K562 (cell line): Measurements from ENCODE around the gene PGD. TPM values are rescaled to one million over a fixed set of nuclear protein-coding genes. Genes with fewer than 3 reads are reported as not detected.

Experiments used
- CTBP1 ChIP-seq: fragments of 450-650 bp; IDR thresholded peaks from 2 replicates; pipeline ENCODE4 v1.6.1; 2016; ENCODE audit warnings: borderline replicate concordance
- E2F3 ChIP-seq: fragments of 250-450 bp; sonication (Bioruptor Pico); IDR thresholded peaks from 2 replicates; pipeline ENCODE4 v1.4.0; 2020; ENCODE audit warnings: mild to moderate bottlenecking
- GATAD2A ChIP-seq: fragments of 450-650 bp; IDR thresholded peaks from 2 replicates; pipeline ENCODE4 v1.6.1; 2017
- HDAC2 ChIP-seq: fragments of 450-650 bp; IDR thresholded peaks from 2 replicates; pipeline ENCODE4 v1.6.1; 2016; ENCODE audit warnings: mild to moderate bottlenecking
- L3MBTL2 ChIP-seq: fragments of 450-650 bp; IDR thresholded peaks from 2 replicates; pipeline ENCODE4 v1.6.1; 2016; ENCODE audit warnings: mild to moderate bottlenecking, moderate library complexity
- MEIS2 ChIP-seq: fragments of 450-650 bp; IDR thresholded peaks from 2 replicates; pipeline ENCODE4 v1.6.1; 2014; ENCODE audit warnings: mild to moderate bottlenecking; ENCODE audit not compliant: partially characterized antibody
- NBN ChIP-seq: fragments of 450-650 bp; IDR thresholded peaks from 2 replicates; pipeline ENCODE4 v1.6.1; 2016; ENCODE audit warnings: low read depth, mild to moderate bottlenecking
- POLR2G ChIP-seq: fragments of 200-400 bp; formaldehyde crosslinking; IDR thresholded peaks from 2 replicates; pipeline ENCODE4 v1.6.1; 2017; ENCODE audit warnings: low read depth, mild to moderate bottlenecking, antibody characterized with exemption, low read length, moderate library complexity
- PPARD ChIP-seq: fragments of 250-450 bp; sonication (Bioruptor Pico); IDR thresholded peaks from 2 replicates; pipeline ENCODE4 v1.8.0; 2022; ENCODE audit warnings: inconsistent platforms, mild to moderate bottlenecking, moderate library complexity
- REST ChIP-seq, 2 experiments: fragments of 450-650 bp; formaldehyde crosslinking in 1 of 2; IDR thresholded peaks; 2 replicates each; pipeline versions ENCODE4 v1.4.0 to v1.6.1; 2014 to 2020; ENCODE audit warnings: mild to moderate bottlenecking in 2 of 2, borderline replicate concordance in 1 of 2, low read depth in 1 of 2
- ZBTB11 ChIP-seq, 3 experiments: fragments of 200-800 bp in 1 of 3; fragments of 250-450 bp in 1 of 3; fragments of 450-650 bp in 1 of 3; sonication (Bioruptor Pico) in 1 of 3; sonication (Bioruptor generic) in 1 of 3; formaldehyde crosslinking in 1 of 3; IDR thresholded peaks; 2 replicates each; pipeline versions ENCODE4 v1.6.1 to v1.8.0; 2016 to 2022; ENCODE audit warnings: mild to moderate bottlenecking in 2 of 3, missing genetic modification characterization in 2 of 3, missing compliant biosample characterization in 1 of 3, moderate library complexity in 1 of 3
- ZBTB12 ChIP-seq: fragments of 250-450 bp; sonication (Bioruptor Pico); IDR thresholded peaks from 2 replicates; pipeline ENCODE4 v1.4.0; 2020
- ZNF143 ChIP-seq: sonication (generic); formaldehyde crosslinking; IDR thresholded peaks from 2 replicates; pipeline ENCODE4 v1.9.0; 2022; ENCODE audit warnings: mild to moderate bottlenecking, missing genetic modification reagents
- ZNF696 ChIP-seq: fragments of 250-450 bp; sonication (Bioruptor Pico); conservative IDR thresholded peaks from 2 replicates; pipeline ENCODE4 v1.4.0; 2020; ENCODE audit warnings: mild to moderate bottlenecking, moderate library complexity
- polyA plus RNA-seq, 8 experiments: library from polyadenylated mRNA; depleted of rRNA in 4 of 8; stranded (reverse) in 5 of 8; unstranded in 3 of 8; fragments of >200 nt; fragmentation: Nextera tagmentation in 2 of 8; fragmentation: Illumina TruSeq in 1 of 8; extraction: Ambion mirVana in 2 of 8; extraction: Trizol in 1 of 8; gene quantifications; 2 replicates each; pipeline versions ENCODE4 v1.2.1 to v1.2.3, GENCODE V29; 2011 to 2014; ENCODE audit warnings: inconsistent platforms in 1 of 8, missing spikeins in 1 of 8
- total RNA-seq, 7 experiments: library from RNA; depleted of rRNA in 6 of 7; stranded (reverse); fragments of >200 nt in 6 of 7; fragmentation: Illumina TruSeq in 2 of 7; extraction: Trizol in 2 of 7; gene quantifications; 2 replicates each; pipeline versions ENCODE4 v1.2.1 to v1.2.3, GENCODE V29; 2011 to 2021; ENCODE audit warnings: low replicate concordance in 1 of 7

PGD gene
- total and polyA plus RNA-seq, 9 of the 15 experiments (the other 6 are each of a cell fraction or from before 2014, with no cell fraction given): 177 to 542 (median 270) TPM

- TF ChIP-seq ZNF143 (CRISPR knock-in tag) (peak; percentile 80), ZNF696 (no peak), GATAD2A (peak; percentile 89; the same call in 1 of the 2 replicates), L3MBTL2 (peak; percentile 100), REST (IDR thresholded peaks at IDR 0.05; ENCODE audit: borderline replicate concordance) (peak; percentile 90), REST (CRISPR knock-in tag; IDR thresholded peaks at IDR 0.05; ENCODE audit: low read depth) (peak; percentile 66; the same call in 1 of the 2 replicates), CTBP1 (peak; percentile 97), E2F3 (CRISPR knock-in tag) (peak; percentile 100), PPARD (no peak), POLR2G (peak; percentile 84), ZBTB11 (CRISPR knock-in tag; IDR thresholded peaks at IDR 0.05) (0 out of 6 replicates have a peak, but pooled peaks of 1 of the 3 experiments have one; percentile 33), NBN (peak; percentile 58; the same call in 1 of the 2 replicates), ZBTB12 (CRISPR knock-in tag) (peak; percentile 56; the same call in 1 of the 2 replicates), HDAC2 (peak; percentile 95), MEIS2 (peak; percentile 88)
Observed at GRCh38 chr1:10430216-10431069, 31.6 kb downstream of the PGD start, which contains the start of gene CENPS (continued).
